GM18870 (cell line): ENCODE results near the gene RIMS3.
"Not testable (repeated sequence)": the region's sequence is repeated elsewhere in the genome, so short reads cannot be mapped to it uniquely, and the experiment has no call there.

Experiments
- ATAC-seq: cut with Tn5 transposase; IDR thresholded peaks from one replicate; pipeline ENCODE4 v1.9.1; 2021; ENCODE audit warnings: moderate library complexity; ENCODE audit not compliant: unreplicated experiment

The RIMS3 gene

GRCh38 chr1:40633523-40633922 lies 32.0 kb downstream of the RIMS3 start:
- no peak for ATAC-seq

- ATAC-seq, result no peak
Measured at GRCh38 chr1:40630488-40631223, 34.8 kb downstream of the RIMS3 start.

GRCh38 chr1:40629546-40629945 lies 35.9 kb downstream of the RIMS3 start:
- ATAC-seq, result not testable (repeated sequence)

GRCh38 chr1:40628903-40629292 lies 36.6 kb downstream of the RIMS3 start:
- no peak for ATAC-seq

GRCh38 chr1:40627987-40628902 lies 37.2 kb downstream of the RIMS3 start:
- ATAC-seq, result peak; percentile 62

- no peak for ATAC-seq
Measured at GRCh38 chr1:40626383-40626770, 39.1 kb downstream of the RIMS3 start.

- ATAC-seq, result no peak
Measured at GRCh38 chr1:40625476-40626382, 39.8 kb downstream of the RIMS3 start.

GRCh38 chr1:40625076-40625475 lies 40.4 kb downstream of the RIMS3 start:
- no peak for ATAC-seq

- no peak for ATAC-seq
Measured at GRCh38 chr1:40622936-40623629, 42.4 kb downstream of the RIMS3 start.

GRCh38 chr1:40621821-40622450 lies 43.5 kb downstream of the RIMS3 start:
- no peak for ATAC-seq

GRCh38 chr1:40620586-40621210 lies 44.8 kb downstream of the RIMS3 start:
- ATAC-seq, result no peak

GRCh38 chr1:40620150-40620549 lies 45.3 kb downstream of the RIMS3 start:
- no peak for ATAC-seq

GRCh38 chr1:40618108-40618507 lies 47.4 kb downstream of the RIMS3 start:
- ATAC-seq, result no peak

GRCh38 chr1:40612345-40612831 lies 53.1 kb downstream of the RIMS3 start:
- no peak for ATAC-seq

- ATAC-seq, result no peak
Measured at GRCh38 chr1:40610156-40610555, 55.3 kb downstream of the RIMS3 start.

GRCh38 chr1:40607921-40608320 lies 57.6 kb downstream of the RIMS3 start:
- no peak for ATAC-seq

- ATAC-seq, result no peak
Measured at GRCh38 chr1:40606978-40607377, 58.5 kb downstream of the RIMS3 start.

GRCh38 chr1:40606194-40606593 lies 59.3 kb downstream of the RIMS3 start:
- ATAC-seq, result no peak

- no peak for ATAC-seq
Measured at GRCh38 chr1:40599926-40600325, 65.6 kb downstream of the RIMS3 start.
